C4-2B (cell line): ENCODE measurements around the gene OR4N2.

Experiments
- CTCF ChIP-seq: fragments of 450-650 bp; conservative IDR thresholded peaks from 2 replicates; pipeline ENCODE4 v1.5.1; 2017; ENCODE audit warnings: mild to moderate bottlenecking
- ZFX ChIP-seq: fragments of 450-650 bp; IDR thresholded peaks from 2 replicates; pipeline ENCODE4 v1.6.1; 2017

- no peak for TF ChIP-seq CTCF
- no peak for TF ChIP-seq ZFX
These were observed 3.7 kb upstream of the OR4N2 start for GRCh38 chr14:19799880-19800279.
